ENCODE measurements around the gene UQCR10. TPM values are rescaled to one million over a fixed set of nuclear protein-coding genes. Genes with fewer than 3 reads are reported as not detected.

UQCR10 gene
- total RNA-seq, 1 experiment from 2014 or later = 119 TPM

DNA sequence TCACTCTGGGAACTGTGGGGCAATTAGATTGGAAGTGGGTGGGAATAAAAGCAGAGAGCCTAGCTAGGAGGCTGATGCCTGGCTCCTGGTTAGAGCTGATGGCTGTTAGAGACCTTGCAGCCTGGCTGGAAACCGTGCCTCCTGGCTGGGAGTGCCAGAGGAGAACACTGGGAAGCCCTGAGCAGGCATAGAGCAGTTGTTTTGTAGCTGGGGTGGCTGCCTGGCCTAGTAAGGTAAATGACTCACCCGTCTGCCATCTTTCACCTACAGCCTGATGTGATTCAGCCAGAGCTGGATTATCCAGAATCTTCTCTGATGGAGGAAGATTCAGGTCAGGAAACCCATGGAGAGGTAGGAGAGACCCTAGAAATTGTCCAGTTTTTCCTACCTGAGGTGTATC, 6.1 kb downstream of the UQCR10 start (continued):
- TF ChIP-seq, protein P1, sequence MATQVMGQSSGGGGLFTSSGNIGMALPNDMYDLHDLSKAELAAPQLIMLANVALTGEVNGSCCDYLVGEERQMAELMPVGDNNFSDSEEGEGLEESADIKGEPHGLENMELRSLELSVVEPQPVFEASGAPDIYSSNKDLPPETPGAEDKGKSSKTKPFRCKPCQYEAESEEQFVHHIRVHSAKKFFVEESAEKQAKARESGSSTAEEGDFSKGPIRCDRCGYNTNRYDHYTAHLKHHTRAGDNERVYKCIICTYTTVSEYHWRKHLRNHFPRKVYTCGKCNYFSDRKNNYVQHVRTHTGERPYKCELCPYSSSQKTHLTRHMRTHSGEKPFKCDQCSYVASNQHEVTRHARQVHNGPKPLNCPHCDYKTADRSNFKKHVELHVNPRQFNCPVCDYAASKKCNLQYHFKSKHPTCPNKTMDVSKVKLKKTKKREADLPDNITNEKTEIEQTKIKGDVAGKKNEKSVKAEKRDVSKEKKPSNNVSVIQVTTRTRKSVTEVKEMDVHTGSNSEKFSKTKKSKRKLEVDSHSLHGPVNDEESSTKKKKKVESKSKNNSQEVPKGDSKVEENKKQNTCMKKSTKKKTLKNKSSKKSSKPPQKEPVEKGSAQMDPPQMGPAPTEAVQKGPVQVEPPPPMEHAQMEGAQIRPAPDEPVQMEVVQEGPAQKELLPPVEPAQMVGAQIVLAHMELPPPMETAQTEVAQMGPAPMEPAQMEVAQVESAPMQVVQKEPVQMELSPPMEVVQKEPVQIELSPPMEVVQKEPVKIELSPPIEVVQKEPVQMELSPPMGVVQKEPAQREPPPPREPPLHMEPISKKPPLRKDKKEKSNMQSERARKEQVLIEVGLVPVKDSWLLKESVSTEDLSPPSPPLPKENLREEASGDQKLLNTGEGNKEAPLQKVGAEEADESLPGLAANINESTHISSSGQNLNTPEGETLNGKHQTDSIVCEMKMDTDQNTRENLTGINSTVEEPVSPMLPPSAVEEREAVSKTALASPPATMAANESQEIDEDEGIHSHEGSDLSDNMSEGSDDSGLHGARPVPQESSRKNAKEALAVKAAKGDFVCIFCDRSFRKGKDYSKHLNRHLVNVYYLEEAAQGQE (IDR thresholded peaks at IDR 0.05; ENCODE audit: low read depth) = no peak
- TF ChIP-seq, protein P2, sequence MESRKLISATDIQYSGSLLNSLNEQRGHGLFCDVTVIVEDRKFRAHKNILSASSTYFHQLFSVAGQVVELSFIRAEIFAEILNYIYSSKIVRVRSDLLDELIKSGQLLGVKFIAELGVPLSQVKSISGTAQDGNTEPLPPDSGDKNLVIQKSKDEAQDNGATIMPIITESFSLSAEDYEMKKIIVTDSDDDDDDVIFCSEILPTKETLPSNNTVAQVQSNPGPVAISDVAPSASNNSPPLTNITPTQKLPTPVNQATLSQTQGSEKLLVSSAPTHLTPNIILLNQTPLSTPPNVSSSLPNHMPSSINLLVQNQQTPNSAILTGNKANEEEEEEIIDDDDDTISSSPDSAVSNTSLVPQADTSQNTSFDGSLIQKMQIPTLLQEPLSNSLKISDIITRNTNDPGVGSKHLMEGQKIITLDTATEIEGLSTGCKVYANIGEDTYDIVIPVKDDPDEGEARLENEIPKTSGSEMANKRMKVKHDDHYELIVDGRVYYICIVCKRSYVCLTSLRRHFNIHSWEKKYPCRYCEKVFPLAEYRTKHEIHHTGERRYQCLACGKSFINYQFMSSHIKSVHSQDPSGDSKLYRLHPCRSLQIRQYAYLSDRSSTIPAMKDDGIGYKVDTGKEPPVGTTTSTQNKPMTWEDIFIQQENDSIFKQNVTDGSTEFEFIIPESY (IDR thresholded peaks at IDR 0.05; ENCODE audit: extremely low read depth, insufficient replicate concordance, low read length) = no peak
- TF ChIP-seq JUND (IDR thresholded peaks at IDR 0.05) = peak; percentile 64; the same call in 1 of the 2 replicates
- no peak for TF ChIP-seq TCF7L2 (IDR thresholded peaks at IDR 0.05; ENCODE audit: borderline replicate concordance, extremely low read depth, insufficient read depth, insufficient read length)
- TF ChIP-seq ELF1 (IDR thresholded peaks at IDR 0.05; ENCODE audit: borderline replicate concordance, low read depth) = no peak
- peak; percentile 70 for TF ChIP-seq FOSL1 (IDR thresholded peaks at IDR 0.05; ENCODE audit: low read depth)
- TF ChIP-seq POLR2A (IDR thresholded peaks at IDR 0.05; ENCODE audit: borderline replicate concordance, extremely low read depth, insufficient read depth, insufficient read length) = no peak
- TF ChIP-seq EGR1 (IDR thresholded peaks at IDR 0.05; ENCODE audit: low read depth) = no peak
- TF ChIP-seq YY1 (IDR thresholded peaks at IDR 0.05; ENCODE audit: extremely low read depth, insufficient replicate concordance, low read depth, low read length) = no peak
- TF ChIP-seq RAD21 (IDR thresholded peaks at IDR 0.05; ENCODE audit: low read depth) = no peak
- peak; percentile 46; the same call in 1 of the 2 replicates for TF ChIP-seq CBX3 (IDR thresholded peaks at IDR 0.05; ENCODE audit: low read depth)
- TF ChIP-seq ZNF274 (IDR thresholded peaks at IDR 0.05; ENCODE audit: low read depth, low read length) = no peak

Measured in HCT116 (cell line).